ENCODE data around the gene SREBF1.
A peak's percentile ranks its signal among the peaks of the same experiment; 100 is the strongest.

Gene SREBF1

DNA sequence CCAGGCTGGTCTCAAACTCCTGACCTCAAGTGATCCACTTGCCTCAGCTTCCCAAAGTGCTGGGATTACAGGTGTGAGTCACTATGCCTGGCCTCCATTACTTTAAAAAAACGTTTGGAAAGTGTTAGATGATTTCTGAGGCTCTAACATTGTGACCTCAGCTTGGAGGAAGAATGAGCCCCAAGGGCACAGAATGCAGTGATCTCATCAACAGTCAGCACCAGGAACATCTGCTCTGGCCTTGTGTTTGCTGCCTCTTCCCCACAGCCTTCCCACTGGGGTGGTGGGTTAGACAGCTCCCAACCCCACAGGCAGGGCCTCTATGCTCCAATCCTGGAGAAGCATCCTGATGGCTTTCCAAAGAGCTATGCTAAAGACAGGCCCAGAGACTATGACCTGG lies 37.7 kb upstream of the SREBF1 start:
- no peaks in the 10 kb centered on the region for H3K27me3 ChIP-seq (ENCODE audit: insufficient read depth, poor library complexity, severe bottlenecking)
- H3K27ac ChIP-seq (ENCODE audit: poor library complexity, severe bottlenecking) = no peak overlapping the region
- no peaks in the 10 kb centered on the region for H3K4me1 ChIP-seq (ENCODE audit: insufficient read depth, poor library complexity, severe bottlenecking)
- peaks cover 37% of the 10 kb centered on the region for H3K36me3 ChIP-seq (ENCODE audit: low read depth)
- DNase-seq (ENCODE audit: low spot score) = no peak
- H3K4me3 ChIP-seq (ENCODE audit: severe bottlenecking) = no peak overlapping the region
- no peaks in the 10 kb centered on the region for H3K9me3 ChIP-seq (ENCODE audit: severe bottlenecking)
- TF ChIP-seq, protein P1, sequence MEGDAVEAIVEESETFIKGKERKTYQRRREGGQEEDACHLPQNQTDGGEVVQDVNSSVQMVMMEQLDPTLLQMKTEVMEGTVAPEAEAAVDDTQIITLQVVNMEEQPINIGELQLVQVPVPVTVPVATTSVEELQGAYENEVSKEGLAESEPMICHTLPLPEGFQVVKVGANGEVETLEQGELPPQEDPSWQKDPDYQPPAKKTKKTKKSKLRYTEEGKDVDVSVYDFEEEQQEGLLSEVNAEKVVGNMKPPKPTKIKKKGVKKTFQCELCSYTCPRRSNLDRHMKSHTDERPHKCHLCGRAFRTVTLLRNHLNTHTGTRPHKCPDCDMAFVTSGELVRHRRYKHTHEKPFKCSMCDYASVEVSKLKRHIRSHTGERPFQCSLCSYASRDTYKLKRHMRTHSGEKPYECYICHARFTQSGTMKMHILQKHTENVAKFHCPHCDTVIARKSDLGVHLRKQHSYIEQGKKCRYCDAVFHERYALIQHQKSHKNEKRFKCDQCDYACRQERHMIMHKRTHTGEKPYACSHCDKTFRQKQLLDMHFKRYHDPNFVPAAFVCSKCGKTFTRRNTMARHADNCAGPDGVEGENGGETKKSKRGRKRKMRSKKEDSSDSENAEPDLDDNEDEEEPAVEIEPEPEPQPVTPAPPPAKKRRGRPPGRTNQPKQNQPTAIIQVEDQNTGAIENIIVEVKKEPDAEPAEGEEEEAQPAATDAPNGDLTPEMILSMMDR (IDR thresholded peaks at IDR 0.05; ENCODE audit: poor library complexity, severe bottlenecking) = no peak
- ATAC-seq (ENCODE audit: low read depth) = peak; percentile 84

DNA sequence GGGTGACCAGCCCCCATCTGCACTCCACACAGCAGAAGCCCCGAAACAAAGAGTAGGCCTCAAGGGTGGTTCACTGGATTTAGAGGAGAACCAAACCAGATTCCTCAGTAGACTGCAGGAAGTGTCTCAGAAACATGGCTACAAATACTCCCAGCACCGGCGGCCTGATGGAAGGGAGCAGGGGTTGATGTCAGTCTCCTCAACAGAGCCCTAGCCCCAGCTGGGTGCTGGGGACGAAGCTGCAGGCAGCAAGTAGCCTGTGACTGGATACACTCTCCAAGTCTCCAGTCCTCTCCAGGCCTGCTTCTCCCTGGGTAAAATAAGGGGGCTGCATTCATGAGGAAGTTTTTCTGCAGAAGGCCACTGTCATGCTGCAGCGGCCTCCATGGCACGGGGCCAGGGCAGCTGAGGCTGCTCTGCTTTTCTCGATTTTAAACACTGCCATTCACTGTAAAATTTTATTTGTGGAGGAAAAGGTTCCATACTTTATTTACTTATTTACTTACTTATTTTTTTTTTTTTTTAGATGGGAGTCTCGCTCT lies 36.7 kb upstream of the SREBF1 start:
- Histone ChIP-seq H3K4me1 (ENCODE audit: insufficient read depth, poor library complexity, severe bottlenecking) (no peaks in the 10 kb centered on the region), H3K36me3 (ENCODE audit: low read depth) (peaks cover 28% of the 10 kb centered on the region), H3K27ac (ENCODE audit: poor library complexity, severe bottlenecking) (no peak overlapping the region), H3K4me3 (ENCODE audit: severe bottlenecking) (no peak overlapping the region), H3K27me3 (ENCODE audit: insufficient read depth, poor library complexity, severe bottlenecking) (no peaks in the 10 kb centered on the region), H3K9me3 (ENCODE audit: severe bottlenecking) (no peaks in the 10 kb centered on the region)
- DNase-seq (ENCODE audit: low spot score) (no peak), ATAC-seq (ENCODE audit: low read depth) (no peak)
- TF ChIP-seq, protein P1 (IDR thresholded peaks at IDR 0.05; ENCODE audit: poor library complexity, severe bottlenecking) = no peak

DNA sequence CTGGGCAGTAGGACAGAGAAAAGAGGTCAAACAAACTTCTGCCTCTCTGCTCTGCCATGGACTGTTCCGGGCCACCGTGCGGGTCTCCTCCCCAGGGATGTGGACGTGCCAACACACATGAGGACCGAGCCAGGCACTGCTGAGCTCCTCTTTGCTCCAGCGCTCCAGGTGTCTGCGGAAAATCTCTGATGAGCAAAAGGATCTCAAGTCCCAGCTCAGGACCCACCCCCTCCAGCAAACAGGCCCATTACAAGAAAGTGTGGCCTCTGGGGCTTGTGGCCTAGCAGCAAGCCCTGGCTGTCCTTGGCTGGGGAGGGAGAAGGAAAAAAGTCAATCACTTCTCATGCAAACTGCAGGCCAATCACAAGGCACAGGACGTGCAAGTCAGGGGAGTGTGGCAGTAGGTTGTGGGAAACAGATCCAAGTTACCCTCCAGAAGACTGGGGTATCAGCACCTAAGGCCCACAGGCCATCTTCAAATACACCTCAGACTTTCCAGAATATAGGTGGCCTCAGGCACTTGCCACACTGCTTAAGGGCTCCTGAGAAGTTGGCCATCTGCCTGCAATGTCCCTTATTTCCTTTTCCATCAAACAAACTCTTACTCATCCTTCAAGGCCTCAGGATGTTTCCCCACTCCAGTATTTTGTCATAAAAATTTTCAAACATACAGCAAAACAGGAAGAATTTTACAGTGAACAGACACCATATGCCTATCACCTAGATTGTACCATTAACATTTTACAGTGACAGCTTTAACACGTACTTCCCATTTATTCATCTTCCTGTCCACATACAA lies 36.0 kb upstream of the SREBF1 start:
- Histone ChIP-seq H3K4me1 (ENCODE audit: insufficient read depth, poor library complexity, severe bottlenecking) (no peaks in the 10 kb centered on the region), H3K4me3 (ENCODE audit: severe bottlenecking) (no peak overlapping the region), H3K27me3 (ENCODE audit: insufficient read depth, poor library complexity, severe bottlenecking) (no peaks in the 10 kb centered on the region), H3K27ac (ENCODE audit: poor library complexity, severe bottlenecking) (no peak overlapping the region), H3K9me3 (ENCODE audit: severe bottlenecking) (no peaks in the 10 kb centered on the region), H3K36me3 (ENCODE audit: low read depth) (peaks cover 27% of the 10 kb centered on the region)
- no peak for DNase-seq (ENCODE audit: low spot score)
- TF ChIP-seq, protein P1 (IDR thresholded peaks at IDR 0.05; ENCODE audit: poor library complexity, severe bottlenecking) = no peak
- no peak for ATAC-seq (ENCODE audit: low read depth)

DNA sequence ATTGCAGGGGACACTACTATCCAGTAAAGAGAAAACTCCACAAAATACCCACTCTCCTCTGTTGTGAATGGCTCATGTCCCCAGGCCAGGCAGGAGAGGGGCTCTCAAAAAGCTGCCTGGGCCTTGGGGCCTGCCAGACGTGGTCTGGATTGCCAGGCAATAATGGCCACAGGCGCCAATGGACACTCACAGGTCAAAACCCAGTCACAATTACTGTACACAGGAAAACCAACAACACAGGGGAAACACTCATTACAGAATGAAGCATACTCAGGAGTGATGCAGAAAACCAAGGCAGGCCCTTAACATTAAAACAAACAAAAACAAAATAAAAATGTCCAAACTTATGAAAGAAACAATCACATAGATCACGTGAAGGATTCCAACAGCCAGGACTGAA lies 35.1 kb upstream of the SREBF1 start:
- TF ChIP-seq, protein P1 (IDR thresholded peaks at IDR 0.05; ENCODE audit: poor library complexity, severe bottlenecking) = no peak
- H3K9me3 ChIP-seq (ENCODE audit: severe bottlenecking) = no peaks in the 10 kb centered on the region
- H3K27ac ChIP-seq (ENCODE audit: poor library complexity, severe bottlenecking) = no peak overlapping the region
- DNase-seq (ENCODE audit: low spot score) (no peak), ATAC-seq (ENCODE audit: low read depth) (no peak)
- no peaks in the 10 kb centered on the region for H3K4me1 ChIP-seq (ENCODE audit: insufficient read depth, poor library complexity, severe bottlenecking)
- peaks cover 33% of the 10 kb centered on the region for H3K36me3 ChIP-seq (ENCODE audit: low read depth)
- H3K4me3 ChIP-seq (ENCODE audit: severe bottlenecking) = no peak overlapping the region
- H3K27me3 ChIP-seq (ENCODE audit: insufficient read depth, poor library complexity, severe bottlenecking) = no peaks in the 10 kb centered on the region

DNA sequence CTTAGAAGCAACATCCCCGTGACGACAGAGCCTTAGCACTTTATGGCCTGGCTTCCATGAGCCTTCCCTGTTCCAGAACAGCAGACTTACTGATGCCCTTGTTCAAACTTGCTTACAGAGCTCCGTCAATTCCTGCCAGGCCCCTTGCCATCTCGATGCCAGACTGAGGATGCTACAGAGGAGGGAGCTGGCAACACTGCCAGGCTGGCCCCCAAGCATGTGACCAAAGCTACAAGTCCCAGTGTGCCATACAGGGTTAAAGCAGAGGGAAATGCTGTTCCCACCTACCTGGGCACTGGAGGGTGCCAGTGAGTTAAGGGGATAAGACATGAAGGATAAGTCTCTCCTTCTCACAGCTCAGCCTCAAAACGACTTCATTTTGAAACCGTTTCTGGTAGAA lies 33.5 kb upstream of the SREBF1 start:
- no peaks in the 10 kb centered on the region for H3K4me1 ChIP-seq (ENCODE audit: insufficient read depth, poor library complexity, severe bottlenecking)
- TF ChIP-seq, protein P1 (IDR thresholded peaks at IDR 0.05; ENCODE audit: poor library complexity, severe bottlenecking) = peak; percentile 25
- H3K27me3 ChIP-seq (ENCODE audit: insufficient read depth, poor library complexity, severe bottlenecking) = no peaks in the 10 kb centered on the region
- H3K36me3 ChIP-seq (ENCODE audit: low read depth) = peaks cover 28% of the 10 kb centered on the region
- ATAC-seq (ENCODE audit: low read depth) (no peak), DNase-seq (ENCODE audit: low spot score) (no peak)
- no peak overlapping the region for H3K27ac ChIP-seq (ENCODE audit: poor library complexity, severe bottlenecking)
- H3K9me3 ChIP-seq (ENCODE audit: severe bottlenecking) = no peaks in the 10 kb centered on the region
- no peak overlapping the region for H3K4me3 ChIP-seq (ENCODE audit: severe bottlenecking)

Data from RWPE2 (cell line).